NT2/D1 (cell line): ENCODE data around the gene SCD5.

Experiments
- DNase-seq: peaks from one replicate; pipeline ENCODE4 v3.0.0-alpha.2; 2011; ENCODE audit warnings: low read depth, low spot score
- H3K27me3 ChIP-seq: 2 replicates; pipeline ENCODE4 v1.6.0; 2011; ENCODE audit warnings: mild to moderate bottlenecking; ENCODE audit not compliant: insufficient read length, insufficient read depth
- H3K36me3 ChIP-seq: 2 replicates; pipeline ENCODE4 v1.6.1; 2011; ENCODE audit warnings: mild to moderate bottlenecking, low read length, mixed read lengths; ENCODE audit not compliant: insufficient read depth, insufficient read length
- H3K4me1 ChIP-seq: 2 replicates; pipeline ENCODE4 v1.5.1; 2011; ENCODE audit not compliant: insufficient read depth, insufficient read length
- H3K4me3 ChIP-seq: 2 replicates; pipeline ENCODE4 v1.5.1; 2011; ENCODE audit warnings: low read depth; ENCODE audit not compliant: insufficient read length
- H3K9ac ChIP-seq: 2 replicates; pipeline ENCODE4 v1.6.0; 2011; ENCODE audit warnings: low read depth; ENCODE audit not compliant: insufficient read length
- H3K9me3 ChIP-seq: 2 replicates; pipeline ENCODE4 v1.5.1; 2011; ENCODE audit warnings: mild to moderate bottlenecking, low read length; ENCODE audit not compliant: insufficient read depth
- SUZ12 ChIP-seq: IDR thresholded peaks from 2 replicates; pipeline ENCODE4 v1.6.1; 2011; ENCODE audit not compliant: insufficient read length, insufficient read depth; ENCODE audit errors: extremely low read depth
- YY1 ChIP-seq: IDR thresholded peaks from 2 replicates; pipeline ENCODE4 v1.6.1; 2011; ENCODE audit not compliant: insufficient read length, insufficient read depth
- ZNF274 ChIP-seq: IDR thresholded peaks from 2 replicates; pipeline ENCODE4 v1.6.1; 2011; ENCODE audit warnings: mild to moderate bottlenecking, low read depth, low read length

The SCD5 gene

DNA sequence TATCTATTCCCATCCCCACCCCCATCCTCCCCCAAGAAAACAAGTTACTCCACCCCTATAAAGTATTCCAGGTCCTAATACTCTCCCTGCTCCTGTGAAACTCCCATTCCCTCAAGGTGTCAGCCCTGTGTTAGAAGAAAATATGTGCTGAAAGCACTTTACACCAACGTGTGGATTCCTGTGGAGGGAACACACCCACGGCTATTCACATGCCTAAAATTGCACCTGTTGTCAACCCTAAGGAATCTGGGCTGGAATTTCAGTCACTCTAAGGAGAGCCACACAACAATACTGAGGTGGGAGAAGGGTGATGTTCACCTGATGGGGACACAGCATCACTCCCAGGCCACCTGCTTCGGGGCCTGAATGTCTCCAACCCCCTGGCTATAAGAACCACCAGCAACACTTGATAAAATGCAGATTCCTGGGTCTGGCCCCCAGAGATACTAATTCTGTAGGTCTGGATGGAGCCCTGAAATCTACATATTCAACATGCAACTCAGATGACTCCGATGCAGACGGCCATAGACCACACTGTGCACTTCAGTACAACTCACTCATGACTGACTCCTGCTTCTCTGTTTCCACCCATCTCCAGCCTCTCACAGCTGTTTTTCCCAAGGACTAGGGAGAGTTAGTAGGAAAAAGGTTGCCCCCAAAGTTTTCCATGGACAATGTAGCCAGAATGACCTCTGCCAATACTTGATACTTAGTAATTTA, 15.8 kb downstream of the SCD5 start:
- Histone ChIP-seq H3K9me3 (peaks cover 3% of the 10 kb centered on the region; the same call in 1 of the 2 replicates), H3K27me3 (peaks cover 34% of the 10 kb centered on the region), H3K4me1 (peaks cover 9% of the 10 kb centered on the region), H3K36me3 (no peaks in the 10 kb centered on the region), H3K9ac (no peak overlapping the region), H3K4me3 (no peak overlapping the region)
- no peak for DNase-seq
- no peak for TF ChIP-seq ZNF274
- TF ChIP-seq YY1 = no peak
- no peak for TF ChIP-seq SUZ12

DNA sequence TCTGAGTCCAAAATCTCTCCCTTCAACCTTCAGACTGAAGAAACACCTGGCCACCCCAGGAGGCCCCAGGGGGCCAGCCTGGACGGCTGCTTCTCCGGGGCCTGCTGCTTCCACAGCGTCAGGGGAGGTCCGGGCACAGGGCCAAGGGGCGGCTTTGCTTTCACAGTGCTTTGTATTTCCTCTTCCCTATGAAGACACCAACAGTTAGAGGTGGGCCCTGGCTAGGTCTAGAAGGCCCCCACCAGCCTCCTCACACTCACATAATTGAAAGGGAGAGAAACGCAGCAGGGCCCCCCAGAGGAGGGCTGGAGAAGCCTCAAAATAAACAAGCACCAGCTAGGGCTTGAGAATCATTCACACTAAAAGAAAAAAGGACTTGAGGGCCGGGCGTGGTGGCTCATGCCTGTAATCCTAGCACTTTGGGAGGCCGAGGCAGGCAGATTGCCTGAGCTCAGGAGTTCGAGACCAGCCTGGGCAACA, 17.8 kb downstream of the SCD5 start:
- no peak for DNase-seq
- no peak overlapping the region for H3K4me3 ChIP-seq
- H3K9me3 ChIP-seq = no peaks in the 10 kb centered on the region
- no peaks in the 10 kb centered on the region for H3K36me3 ChIP-seq
- H3K4me1 ChIP-seq = peaks cover 9% of the 10 kb centered on the region
- TF ChIP-seq ZNF274 = no peak
- no peak for TF ChIP-seq YY1
- TF ChIP-seq SUZ12 = no peak
- peaks cover 23% of the 10 kb centered on the region for H3K27me3 ChIP-seq
- no peak overlapping the region for H3K9ac ChIP-seq

DNA sequence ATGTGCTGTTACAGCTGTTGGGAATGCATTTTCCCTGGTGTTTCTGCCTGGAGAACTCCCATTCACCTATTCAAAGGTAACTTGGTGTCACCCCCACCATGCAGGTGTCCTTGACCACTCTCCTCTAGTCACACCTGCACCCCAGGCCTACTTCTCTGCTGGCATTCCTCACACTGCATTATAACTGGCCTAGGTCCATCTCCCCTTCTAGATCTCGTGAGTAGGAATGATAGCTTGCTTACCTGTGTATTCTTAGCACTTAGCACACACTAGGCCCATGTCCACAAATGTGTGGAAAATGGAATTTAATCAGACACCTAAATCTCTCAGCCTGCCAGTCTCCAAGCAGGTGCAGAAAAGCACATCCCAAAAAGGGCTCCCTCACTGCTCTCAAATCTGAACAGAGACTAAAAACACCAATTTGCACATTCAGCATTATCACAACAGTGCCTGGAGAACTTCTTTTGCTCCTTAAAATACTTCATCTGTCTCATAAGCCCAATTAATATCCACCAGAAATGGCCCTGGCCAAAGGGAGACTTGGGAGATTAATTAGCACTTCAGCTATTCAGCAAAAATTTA, 18.3 kb downstream of the SCD5 start:
- TF ChIP-seq SUZ12 (no peak), ZNF274 (no peak), YY1 (no peak)
- peaks cover 9% of the 10 kb centered on the region for H3K4me1 ChIP-seq

DNA sequence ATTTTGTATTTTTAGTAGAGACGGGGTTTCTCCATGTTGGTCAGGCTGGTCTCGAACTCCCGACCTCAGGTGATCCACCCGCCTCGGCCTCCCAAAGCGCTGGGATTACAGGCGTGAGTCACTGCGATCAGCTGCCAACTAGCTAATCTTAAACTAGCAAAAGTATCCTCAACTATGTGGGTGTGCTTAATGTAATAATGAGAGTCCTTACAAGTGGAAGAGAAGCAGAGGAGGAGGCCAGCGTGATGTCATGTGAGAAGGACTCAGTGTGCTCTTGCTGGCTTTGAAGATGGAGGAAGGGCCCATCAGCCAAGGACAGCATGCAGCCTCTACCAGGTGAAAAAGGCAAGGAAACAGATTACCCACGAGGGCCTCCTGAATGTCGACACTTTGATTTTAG, 19.6 kb downstream of the SCD5 start:
- peaks cover 13% of the 10 kb centered on the region for H3K4me1 ChIP-seq
- TF ChIP-seq YY1 (no peak), SUZ12 (no peak), ZNF274 (no peak)
- H3K9me3 ChIP-seq = no peaks in the 10 kb centered on the region
- H3K27me3 ChIP-seq = peaks cover 13% of the 10 kb centered on the region
- H3K36me3 ChIP-seq = no peaks in the 10 kb centered on the region
- H3K9ac ChIP-seq = no peak overlapping the region
- DNase-seq = no peak
- no peak overlapping the region for H3K4me3 ChIP-seq

More for the DNA sequence above, 18.3 kb downstream of the SCD5 start:
- H3K27me3 ChIP-seq = peaks cover 23% of the 10 kb centered on the region
- H3K36me3 ChIP-seq = no peaks in the 10 kb centered on the region
- DNase-seq = no peak
- H3K9me3 ChIP-seq = no peaks in the 10 kb centered on the region
- H3K9ac ChIP-seq = no peak overlapping the region
- no peak overlapping the region for H3K4me3 ChIP-seq

DNA sequence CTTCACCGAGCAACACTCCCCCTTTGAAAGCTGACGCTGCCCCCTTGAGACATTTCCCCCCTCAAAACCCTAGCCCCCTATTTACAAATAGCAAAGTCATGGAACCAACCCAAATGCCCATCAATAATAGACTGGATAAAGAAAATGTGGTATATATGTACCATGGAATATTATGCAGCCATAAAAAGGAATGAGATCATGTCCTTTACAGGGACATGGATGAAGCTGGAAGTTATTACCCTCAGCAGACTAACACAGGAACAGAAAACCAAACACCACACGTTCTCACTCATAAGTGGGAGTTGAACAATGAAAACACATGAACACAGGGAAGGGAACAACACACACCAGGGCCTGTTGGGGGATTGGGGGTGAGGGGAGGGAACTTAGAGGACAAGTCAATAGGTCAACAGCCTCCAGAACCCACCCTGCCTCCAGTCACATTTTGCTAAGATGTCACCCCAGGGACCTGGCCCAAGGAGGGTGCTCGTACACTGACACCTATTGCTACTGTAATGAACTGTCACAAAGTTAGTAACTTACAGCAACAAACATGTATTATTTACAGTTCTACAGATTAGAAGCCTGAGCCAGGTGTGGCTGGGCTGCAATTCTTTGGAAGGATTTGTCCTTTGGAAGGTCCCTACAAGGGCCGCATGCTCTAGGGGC, 20.6 kb downstream of the SCD5 start:
- no peak for DNase-seq
- H3K9ac ChIP-seq = no peak overlapping the region
- H3K36me3 ChIP-seq = no peaks in the 10 kb centered on the region
- peaks cover 11% of the 10 kb centered on the region for H3K27me3 ChIP-seq
- no peak overlapping the region for H3K4me3 ChIP-seq
- TF ChIP-seq YY1 = no peak
- no peak for TF ChIP-seq SUZ12
- TF ChIP-seq ZNF274 = no peak
- no peaks in the 10 kb centered on the region for H3K9me3 ChIP-seq
- peaks cover 12% of the 10 kb centered on the region for H3K4me1 ChIP-seq

DNA sequence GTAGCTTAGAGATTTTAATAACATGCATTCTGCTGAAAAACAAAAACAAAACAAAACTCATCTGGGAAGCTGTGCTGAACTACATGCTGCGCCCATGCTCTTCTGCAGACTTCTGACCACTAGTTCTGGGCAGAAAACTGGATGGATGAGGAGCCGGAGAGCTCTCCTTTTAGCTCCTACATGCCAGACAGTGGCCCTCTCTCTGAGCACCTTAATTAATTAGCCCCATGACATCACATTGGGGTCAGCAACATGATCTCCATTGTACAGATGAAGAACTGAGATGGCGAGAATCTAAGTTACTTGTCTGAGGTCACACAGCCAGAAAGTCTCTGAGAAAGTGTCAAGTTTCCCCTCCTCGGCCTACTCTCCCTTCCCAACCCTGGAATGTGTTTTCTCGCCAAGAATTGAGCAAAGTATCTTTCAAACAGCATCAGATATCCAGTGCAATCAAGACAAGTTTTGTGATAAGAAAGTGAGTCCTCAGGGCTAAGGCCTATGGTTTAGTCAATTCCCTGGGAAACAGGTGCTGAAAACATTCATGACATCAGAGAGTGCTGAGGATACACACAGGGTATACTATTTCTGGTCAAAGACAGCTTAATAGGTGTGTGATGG, 21.6 kb downstream of the SCD5 start:
- TF ChIP-seq ZNF274 = no peak
- no peak for TF ChIP-seq YY1
- H3K27me3 ChIP-seq = peaks cover 3% of the 10 kb centered on the region
- no peak for DNase-seq
- no peak overlapping the region for H3K9ac ChIP-seq
- peaks cover 2% of the 10 kb centered on the region for H3K36me3 ChIP-seq
- H3K9me3 ChIP-seq = no peaks in the 10 kb centered on the region
- peaks cover 8% of the 10 kb centered on the region for H3K4me1 ChIP-seq
- no peak overlapping the region for H3K4me3 ChIP-seq

DNA sequence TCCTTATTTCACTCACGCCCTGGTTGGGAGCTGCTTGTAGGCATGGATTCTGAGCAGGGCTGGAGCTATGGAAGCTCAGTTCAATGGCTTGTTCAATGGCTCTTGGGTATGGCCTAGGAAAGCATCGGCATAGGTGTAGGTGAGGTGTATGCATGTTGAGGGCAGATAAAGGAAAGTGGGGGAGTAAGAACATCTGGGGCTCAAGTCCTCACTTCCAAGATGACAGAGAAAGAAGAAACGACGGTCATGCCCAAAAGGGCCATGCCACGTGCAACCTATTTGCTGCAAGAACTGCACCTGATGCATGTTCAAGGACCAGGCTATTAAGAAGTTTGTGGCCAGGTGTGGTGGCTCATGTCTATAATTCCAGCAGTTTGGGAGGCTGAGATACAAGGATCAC, 23.4 kb downstream of the SCD5 start:
- TF ChIP-seq ZNF274 (no peak), SUZ12 (no peak), YY1 (no peak)
- Histone ChIP-seq H3K9me3 (no peaks in the 10 kb centered on the region), H3K4me3 (no peak overlapping the region), H3K27me3 (no peaks in the 10 kb centered on the region), H3K36me3 (peaks cover 2% of the 10 kb centered on the region), H3K4me1 (peaks cover 4% of the 10 kb centered on the region), H3K9ac (no peak overlapping the region)
- no peak for DNase-seq
